Putamen (tissue), 1 donor: ENCODE data around the gene PATJ.
"Not testable (repeated sequence)": the region's sequence is repeated elsewhere in the genome, so short reads cannot be mapped to it uniquely, and the experiment has no call there.

Experiments used
- DNase-seq: peaks from one replicate; pipeline ENCODE4 v3.0.0-alpha.2; 2016; ENCODE audit warnings: low spot score

The PATJ gene, protein sequence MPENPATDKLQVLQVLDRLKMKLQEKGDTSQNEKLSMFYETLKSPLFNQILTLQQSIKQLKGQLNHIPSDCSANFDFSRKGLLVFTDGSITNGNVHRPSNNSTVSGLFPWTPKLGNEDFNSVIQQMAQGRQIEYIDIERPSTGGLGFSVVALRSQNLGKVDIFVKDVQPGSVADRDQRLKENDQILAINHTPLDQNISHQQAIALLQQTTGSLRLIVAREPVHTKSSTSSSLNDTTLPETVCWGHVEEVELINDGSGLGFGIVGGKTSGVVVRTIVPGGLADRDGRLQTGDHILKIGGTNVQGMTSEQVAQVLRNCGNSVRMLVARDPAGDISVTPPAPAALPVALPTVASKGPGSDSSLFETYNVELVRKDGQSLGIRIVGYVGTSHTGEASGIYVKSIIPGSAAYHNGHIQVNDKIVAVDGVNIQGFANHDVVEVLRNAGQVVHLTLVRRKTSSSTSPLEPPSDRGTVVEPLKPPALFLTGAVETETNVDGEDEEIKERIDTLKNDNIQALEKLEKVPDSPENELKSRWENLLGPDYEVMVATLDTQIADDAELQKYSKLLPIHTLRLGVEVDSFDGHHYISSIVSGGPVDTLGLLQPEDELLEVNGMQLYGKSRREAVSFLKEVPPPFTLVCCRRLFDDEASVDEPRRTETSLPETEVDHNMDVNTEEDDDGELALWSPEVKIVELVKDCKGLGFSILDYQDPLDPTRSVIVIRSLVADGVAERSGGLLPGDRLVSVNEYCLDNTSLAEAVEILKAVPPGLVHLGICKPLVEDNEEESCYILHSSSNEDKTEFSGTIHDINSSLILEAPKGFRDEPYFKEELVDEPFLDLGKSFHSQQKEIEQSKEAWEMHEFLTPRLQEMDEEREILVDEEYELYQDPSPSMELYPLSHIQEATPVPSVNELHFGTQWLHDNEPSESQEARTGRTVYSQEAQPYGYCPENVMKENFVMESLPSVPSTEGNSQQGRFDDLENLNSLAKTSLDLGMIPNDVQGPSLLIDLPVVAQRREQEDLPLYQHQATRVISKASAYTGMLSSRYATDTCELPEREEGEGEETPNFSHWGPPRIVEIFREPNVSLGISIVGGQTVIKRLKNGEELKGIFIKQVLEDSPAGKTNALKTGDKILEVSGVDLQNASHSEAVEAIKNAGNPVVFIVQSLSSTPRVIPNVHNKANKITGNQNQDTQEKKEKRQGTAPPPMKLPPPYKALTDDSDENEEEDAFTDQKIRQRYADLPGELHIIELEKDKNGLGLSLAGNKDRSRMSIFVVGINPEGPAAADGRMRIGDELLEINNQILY (N-terminal part only)

DNA sequence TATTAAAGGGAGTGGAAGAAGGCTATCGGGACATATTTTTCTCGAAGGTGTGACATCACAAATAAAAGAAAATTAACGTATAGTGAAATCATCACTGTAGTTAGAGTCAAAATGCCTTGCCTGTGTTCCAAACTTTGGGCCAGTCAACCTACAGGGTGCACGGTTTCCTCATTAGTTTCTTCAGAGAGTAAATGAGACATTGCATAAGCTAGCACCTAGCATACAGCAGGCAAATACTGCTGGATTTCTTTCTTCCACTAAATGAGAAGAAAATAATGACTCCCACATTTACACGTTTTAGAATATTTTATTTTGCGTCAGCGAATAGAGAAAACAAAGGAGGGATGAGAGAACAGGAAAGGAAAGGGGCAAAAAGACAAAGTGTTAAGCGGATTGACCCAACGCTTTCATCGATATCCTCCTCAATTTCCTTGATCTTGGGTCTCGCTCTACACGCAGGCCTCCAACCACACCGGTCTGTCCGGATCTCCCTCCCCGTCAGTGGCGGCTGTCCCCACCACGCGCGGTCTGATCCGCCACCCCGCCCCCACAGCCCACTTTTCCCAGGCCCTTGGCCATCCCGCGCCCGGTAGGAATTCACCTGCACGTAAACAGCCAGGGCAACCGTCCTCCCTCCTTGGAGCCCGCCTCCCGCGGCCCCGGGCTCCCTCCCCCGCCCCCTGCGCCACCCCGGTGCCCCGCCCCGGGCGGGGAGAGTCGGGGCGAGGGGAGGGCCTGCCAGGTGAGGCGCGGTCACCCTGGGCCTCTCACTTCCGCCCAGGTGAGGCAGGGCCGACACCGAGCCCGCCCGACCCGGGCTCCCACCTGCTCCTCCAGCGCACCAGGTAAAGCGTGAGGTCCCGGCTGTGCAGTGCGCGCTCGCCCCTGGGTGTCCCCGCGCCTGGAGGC is at the start of gene PATJ:
PATJ (plus strand) TSS at position 770 of the 909 bp plus-strand sequence. CDS start 20,413 bp downstream, outside the sequence.
- peak; percentile 60 for DNase-seq

DNA sequence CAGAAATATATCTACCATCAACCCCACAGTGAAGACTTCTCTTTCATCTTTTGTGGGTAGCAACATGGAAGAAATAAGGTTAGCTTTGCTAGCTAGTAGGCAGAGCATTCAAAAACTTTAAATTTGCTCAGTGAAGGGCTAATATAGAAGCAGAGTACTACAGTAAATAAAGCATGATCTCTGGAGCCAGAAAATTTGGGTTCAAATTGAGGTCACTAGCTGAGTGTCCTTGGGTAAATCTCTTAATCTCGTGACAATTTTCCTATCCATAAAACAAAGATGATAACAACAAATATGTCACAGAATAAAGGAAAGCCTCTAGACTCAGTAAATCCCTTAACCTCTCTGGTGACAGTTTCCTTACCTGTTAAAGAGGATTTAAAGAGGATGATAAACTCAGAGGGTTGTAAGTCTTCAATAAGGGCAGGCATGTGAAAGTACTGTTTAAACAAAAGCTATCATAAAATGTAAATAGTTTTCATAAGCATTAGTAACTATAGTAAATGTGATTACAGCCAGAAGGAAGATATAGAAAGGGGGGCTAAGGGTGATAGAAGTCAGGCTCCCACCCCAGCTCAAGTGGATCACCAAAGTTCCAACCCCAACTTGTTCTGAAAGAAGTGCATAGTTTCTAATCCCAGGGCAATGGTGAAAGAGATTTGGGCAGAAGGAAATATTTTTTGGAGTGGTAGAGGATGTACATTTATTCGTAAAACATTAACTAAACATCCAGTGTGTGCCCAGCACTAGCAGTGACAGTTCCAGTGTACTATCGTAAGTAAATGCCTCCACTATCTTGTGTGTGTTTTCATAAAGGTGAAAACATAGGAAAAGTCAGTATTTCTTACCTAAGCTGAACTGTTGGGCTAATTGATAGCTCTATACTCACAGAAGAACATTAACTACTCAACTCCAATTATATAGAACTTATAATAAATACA is 42.1 kb upstream of the PATJ start:
- no peak for DNase-seq

DNA sequence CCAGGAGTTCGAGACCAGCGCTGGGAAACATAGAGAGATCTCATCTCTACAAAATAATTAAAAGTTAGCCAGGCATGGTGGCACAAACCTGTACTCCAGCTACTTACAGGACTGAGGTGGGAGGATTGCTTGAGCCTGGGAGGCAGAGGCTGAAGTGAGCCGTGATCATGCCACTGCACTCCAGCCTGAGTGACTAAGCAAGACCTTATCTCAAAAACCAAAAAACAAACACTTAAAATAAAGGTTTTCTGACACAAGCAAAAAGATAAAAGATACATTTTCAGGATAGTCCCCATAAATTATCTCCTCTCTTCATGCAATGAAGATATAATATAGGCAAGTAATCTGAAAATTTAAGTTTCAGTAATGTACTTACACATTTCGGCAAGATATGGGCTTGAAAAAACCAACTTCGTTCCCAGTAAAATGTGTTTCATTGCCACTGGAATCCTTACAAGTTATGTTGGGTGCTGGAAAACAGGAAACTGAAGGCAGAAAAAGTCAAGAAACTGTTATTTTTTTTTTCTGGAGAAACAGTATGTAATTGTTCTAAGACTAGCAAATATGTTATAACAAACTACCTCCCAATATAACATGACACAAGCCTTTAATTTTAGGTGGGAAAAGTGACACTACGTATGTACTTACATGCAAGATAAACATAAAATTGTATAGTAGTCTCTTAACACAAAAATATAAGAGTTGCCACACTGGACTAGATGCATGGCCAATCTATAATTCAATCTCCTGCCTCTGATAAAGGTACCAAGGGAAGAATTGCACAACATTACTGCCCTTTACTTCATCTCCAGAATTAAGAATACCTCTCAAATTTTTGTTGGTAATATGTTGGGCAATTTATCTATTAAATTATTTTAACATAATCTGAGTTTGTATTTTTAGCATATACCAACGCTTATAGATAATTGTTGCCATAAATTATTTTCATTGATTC is 33.0 kb upstream of the PATJ start:
- no peak for DNase-seq

DNA sequence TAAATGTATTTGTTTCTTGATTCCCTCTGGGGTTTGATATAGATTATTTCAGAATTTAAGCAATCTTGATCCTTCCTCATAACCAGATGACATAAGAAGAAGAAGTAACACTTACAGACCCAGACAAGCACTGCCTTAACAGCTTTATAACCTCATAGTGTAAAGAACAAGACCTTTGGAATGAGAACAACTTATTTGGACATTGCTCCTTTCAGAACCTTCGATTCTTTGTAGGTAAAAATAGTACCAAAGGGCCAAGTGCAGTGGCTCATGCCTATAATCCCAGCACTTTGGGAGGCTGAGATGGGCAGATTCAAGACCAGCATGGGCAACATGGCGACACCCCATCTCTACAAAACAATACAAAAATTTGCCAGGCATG is 32.4 kb upstream of the PATJ start:
- DNase-seq, result no peak

DNA sequence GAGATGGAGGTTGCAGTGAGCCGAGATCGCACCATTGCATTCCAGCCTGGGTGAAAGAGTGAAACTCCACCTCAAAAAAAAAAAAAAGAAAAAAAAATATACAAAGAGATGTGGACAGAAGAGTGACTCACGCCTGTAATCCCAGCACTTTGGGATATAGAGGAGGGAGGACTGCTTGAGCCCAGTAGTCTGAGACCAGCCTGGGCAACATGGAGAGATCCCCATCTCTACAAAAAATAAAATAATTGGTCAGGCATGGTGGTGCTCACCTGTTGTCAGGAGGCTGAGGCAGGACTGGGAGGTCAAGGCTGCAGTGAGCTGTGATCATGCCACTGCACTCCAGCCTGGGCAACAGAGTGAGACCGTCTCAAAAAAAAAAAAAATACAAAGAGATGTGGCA is 31.0 kb upstream of the PATJ start:
- DNase-seq, result not testable (repeated sequence)

DNA sequence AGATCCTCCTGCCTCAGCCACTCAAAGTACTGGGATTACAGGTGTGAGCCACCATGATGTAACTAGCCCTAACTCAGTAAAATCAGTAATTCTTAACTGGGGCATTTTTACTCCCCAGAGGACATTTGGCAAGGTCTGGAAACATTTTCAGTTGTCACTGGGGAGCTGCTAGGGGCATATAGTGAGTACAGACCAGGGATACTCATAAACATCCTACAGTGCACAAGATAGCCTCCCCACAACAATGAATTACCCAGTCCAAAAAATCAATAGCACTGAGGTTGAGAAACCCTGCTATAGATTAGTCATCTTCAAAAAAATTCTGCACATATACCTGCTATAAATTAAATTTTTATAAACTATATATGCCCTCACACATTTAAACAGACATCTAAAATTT is 30.3 kb upstream of the PATJ start:
- no peak for DNase-seq

DNA sequence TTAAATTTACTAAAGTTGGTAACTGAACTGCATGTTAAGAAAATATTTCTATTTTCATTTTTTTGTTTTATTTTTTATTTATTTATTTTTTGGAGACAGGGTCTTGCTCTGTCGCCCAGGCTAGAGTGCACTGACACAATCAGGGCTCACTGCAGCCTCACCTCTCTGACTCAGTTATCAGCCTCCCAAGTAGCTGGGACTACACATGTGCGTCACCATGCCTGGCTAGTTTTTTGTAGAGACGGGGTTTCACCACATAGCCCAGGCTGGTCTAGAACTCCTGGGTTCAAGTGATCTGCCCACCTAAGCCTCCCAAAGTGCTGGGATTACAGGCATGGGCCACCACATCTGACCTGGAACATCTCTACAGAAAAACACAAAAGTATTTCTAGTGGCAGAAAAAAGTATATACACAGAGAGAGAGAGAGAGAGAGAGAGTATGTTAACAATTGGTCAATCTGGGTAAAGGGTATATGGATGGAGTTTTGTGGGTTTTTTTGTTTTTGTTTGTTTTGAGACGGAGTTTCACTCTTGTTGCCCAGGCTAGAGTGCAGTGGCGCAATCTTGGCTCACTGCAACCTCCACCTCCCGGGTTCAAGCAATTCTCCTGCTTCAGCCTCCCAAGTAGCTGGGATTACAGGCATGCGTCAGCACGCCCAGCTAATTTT is 23.1 kb upstream of the PATJ start:
- not testable (repeated sequence) for DNase-seq

DNA sequence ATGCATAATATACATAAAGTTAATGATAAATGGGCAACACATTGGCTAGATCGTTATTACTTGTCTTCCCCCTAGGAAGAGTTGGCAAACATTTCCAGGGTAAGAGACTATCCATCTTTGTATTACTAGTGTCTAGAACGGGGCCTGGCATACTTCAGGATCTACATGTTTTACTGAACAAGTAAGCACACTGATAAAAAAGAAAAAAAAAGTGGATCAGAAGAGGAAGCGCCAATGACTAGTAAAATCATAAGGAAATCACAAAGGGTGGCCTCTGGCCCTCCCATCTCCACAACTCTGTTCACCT is 17.8 kb upstream of the PATJ start:
- DNase-seq, result no peak

DNA sequence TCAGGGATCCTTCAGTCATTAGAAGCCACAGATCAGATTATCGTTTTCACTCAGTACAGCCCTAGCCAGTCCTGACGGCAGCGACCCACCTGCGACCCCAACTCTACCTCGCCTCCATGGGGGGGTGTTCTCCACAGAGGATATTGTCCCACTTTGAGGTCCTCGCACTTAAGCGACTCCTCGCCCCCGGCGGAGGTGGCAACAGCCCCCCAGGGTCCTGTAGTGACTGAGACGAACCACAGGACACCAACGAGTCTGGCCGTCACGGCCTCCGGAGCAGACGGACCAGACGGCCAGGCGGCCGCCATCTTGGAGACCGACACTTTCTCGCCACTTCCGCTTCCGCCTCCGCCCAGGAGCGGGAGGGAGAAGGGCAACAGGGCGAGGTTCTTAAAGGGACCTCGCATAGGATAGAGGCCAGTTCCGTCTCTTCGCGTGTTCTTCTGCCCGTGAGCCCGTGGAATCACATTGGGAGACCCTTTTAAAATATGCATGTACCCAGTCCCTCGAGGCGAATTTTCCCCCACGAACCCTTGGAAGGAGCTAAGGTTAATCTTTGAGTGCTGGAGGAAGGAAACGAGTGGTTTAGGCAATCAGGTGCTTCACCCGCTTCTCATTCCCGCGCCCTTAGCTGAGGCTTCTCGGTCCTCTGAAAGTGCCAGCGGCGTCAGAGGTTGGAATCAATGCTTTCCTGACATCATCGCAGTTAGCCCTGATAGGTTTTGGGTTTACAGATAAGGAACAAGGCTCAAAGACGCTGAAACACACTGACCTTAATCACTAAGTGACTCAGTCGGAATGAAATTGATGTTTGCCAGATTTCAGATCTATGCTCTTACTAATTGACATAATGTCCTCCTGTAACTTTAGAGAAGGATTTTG is 17.2 kb upstream of the PATJ start, which contains the start of gene TM2D1:
TM2D1 (minus strand) TSS at position 329 of the 882 bp plus-strand sequence; CDS start at position 308, 21 bp downstream.
- DNase-seq, result peak; percentile 93

DNA sequence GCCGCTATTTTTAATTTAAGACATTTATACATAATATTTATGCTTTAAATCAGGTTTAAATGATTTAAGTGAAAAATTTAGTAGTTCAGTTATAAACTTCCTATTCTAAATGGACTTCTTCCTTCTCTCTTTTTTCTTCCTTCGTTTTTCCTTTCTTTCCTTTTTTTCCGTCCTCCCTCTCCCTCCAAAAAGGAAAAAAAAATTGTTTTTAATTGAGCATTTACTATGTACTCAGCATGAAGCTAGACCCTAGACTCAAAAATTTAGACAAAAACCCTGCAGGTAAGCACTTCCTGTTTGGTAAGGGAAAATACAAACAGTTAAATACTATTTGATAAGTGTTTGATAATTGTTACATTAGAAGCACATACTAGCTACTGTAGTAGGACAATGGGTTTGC is 14.7 kb upstream of the PATJ start:
- no peak for DNase-seq

DNA sequence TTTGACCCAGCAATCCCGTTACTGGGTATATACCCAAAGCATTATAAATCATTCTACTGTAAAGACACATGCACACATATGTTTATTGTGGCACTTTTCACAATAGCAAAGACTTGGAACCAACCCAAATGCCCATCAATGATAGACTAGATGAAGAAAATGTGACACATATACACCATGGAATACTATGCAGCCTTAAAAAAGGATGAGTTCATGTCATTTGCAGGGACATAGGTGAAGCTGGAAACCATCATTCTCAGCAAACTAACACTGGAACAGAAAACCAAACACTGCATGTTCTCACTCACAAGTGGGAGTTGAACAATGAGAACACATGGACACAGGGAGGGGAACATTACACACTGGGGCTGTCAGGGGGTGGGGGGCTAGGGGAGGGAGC is 11.6 kb upstream of the PATJ start:
- not testable (repeated sequence) for DNase-seq

DNA sequence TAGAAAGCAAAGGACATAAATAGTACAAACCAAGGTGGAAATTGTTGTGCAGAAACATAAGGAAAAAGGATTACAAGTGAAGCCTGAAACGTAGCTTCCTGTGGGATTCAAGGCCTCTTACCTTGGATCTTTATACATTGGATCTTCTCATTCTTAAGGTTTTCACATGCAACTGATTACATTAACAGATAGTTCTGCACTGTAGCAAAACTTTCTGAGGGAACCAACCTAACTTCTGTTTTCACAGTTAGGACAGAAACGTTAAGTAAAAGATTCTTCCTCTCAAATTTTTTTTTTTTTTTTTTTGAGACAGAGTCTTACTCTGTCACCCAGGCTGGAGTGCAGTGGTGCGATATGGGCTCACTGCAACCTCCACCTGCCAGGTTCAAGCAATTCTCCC is 9.6 kb upstream of the PATJ start:
- DNase-seq, result no peak

DNA sequence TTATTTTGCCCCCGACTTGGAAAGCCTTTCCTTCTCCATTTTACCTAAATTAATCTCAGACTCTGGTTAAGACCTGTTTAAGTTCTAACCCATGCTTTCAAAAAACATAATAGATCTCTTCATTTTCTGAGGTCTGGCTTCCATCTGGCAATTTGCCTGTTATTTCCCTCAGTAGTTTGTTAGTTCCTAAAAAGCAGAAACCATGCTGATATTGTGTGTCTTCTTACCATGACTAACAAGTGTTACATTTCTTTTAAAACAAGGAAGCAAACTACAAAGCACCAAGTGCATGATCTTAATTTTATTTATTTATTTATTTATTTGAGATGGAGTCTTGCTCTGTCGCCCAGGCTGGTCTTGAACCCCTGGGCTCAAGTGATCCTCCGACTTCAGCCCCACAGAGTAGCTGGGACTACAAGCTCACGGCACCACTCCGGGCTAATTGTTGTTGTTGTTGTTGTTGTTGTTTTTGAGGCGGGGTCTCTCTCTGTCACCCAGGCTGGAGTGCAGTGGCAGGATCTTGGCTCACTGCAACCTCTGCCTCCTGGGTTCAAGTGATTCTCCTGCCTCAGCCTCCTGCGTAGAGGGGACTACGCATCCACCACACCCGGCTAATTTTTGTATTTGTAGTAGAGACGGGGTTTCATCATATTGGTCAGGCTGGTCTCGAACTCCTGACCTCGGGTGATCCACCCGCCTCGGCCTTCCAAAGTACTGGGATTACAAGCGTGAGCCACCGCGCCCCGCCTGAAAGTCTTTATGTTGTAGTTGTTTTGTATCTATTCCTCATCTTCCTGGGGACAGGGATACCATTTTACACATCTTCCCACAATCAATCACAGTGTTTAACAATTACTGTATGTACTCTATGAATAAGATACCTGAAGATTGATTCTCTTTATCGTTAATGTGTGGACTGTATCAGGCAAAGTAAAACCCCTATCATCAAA is 1.3 kb upstream of the PATJ start:
- no peak for DNase-seq

DNA sequence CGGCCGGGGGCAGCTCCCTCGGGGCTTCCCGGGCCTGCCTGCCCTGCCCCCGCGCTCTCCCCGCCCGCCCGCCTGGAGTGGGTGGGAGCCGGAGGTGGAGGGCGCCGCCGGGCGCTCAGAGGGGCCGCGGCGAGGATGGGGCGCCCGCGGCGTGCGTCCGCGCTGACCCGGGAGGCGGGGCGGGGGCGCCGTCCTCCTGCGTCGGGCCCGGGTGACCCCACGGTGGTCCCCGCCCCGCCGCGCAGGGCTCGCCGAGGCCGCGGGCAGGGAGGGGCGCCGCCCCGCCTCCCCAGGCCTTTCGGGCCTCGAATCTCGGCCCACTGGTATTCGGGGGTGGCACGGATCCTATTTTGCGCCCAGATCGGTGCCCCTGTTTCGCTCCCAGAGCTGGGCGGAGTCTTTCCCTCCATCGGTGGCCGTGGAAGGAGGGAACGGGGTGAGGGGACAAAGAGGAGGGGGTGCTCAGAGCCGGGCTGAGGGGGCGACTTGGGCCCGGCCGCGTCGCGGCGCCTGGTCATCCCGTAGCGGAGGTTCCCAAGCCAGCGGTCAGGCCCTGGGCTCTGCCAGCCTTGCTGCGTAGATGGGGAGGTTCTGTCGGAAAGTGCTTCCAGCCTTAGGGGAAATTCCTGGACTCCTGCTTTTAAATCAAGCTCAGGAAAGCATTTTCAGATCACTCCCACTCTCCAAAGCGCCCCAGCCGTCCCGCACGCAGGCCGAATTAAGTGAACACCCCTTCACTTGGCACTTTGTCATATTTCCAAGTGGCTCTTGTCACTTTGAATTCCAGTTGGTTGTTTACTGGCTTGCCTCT is 545 bp downstream of the PATJ start:
- peak; percentile 56 for DNase-seq

DNA sequence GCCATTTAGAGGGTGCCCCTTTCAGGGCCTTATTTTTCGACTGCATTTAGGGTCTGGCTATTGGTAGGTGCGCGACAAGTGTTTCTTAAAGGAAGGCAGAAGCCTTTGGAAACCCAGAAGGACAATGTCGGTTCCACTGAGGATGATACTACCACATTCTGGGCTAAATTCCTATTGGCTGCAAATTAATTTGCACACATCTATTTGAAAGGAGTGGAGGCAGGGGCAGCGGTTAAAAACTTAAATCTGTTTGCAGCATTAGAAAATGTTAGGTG is 1.1 kb downstream of the PATJ start:
- DNase-seq, result no peak
